Measurements from ENCODE around the gene KLF8. TPM values are rescaled to one million over a fixed set of nuclear protein-coding genes. Genes with fewer than 3 reads are reported as not detected.

Gene KLF8
- total RNA-seq, 1 experiment from 2014 or later = 1.2 TPM

DNA sequence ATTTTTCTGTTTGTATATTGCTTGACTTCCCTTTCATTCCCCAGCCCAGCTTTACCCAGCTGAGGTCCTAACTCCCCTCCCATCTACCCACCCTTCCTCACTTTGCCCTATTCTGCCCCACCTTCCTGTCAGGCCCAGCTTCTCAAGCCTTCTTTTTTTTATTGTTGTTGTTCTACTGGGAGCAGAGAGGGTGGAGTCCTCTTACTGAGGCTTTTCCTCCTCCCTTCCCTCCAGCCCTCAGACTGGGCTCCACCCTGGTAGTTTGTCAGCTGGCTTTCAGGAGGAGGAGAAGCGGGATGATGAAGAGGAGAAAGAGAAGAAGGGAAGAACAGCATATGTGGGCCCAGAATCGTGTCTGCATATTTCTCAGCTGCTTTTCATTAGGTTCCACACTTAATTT, 3.2 kb upstream of the KLF8 start:
- ChIA-PET POLR2A (no interaction called here), RAD21 (ENCODE audit: low non-redundant PET in 1 of 2, low total read pairs in 2 of 2, uncharacterized antibody in 2 of 2, unreplicated experiment in 2 of 2) (no interaction called here), CTCF (no interaction called here)
- H3K4me2 ChIP-seq (ENCODE audit: low read length) = no peak overlapping the region
- no peaks in the 10 kb centered on the region for H4K20me1 ChIP-seq (ENCODE audit: insufficient read depth)
- H3K9me3 ChIP-seq (ENCODE audit: control insufficient read depth in 1 of 2, insufficient read depth in 1 of 2, low read depth in 1 of 2, low read length in 2 of 2) = no peaks in the 10 kb centered on the region
- DNase-seq (ENCODE audit: low read depth, low spot score) = no peak
- no peak for ATAC-seq
- intact Hi-C loops (cut with micrococcal nuclease) = no loop called here
- H3K79me2 ChIP-seq (ENCODE audit: insufficient read depth, low read length) = no peaks in the 10 kb centered on the region
- H3K36me3 ChIP-seq (ENCODE audit: control insufficient read depth in 1 of 2, insufficient read depth in 2 of 2, low read length in 2 of 2) = no peaks in the 10 kb centered on the region
- TF ChIP-seq JUND (IDR thresholded peaks at IDR 0.05) (no peak), POLR2A (IDR thresholded peaks at IDR 0.05; ENCODE audit: borderline replicate concordance, extremely low read depth, insufficient read depth, insufficient read length) (no peak), RAD21 (IDR thresholded peaks at IDR 0.05; ENCODE audit: low read depth) (no peak), YY1 (IDR thresholded peaks at IDR 0.05; ENCODE audit: extremely low read depth, insufficient replicate concordance, low read depth, low read length) (no peak), ELF1 (IDR thresholded peaks at IDR 0.05; ENCODE audit: borderline replicate concordance, low read depth) (no peak), TCF7L2 (IDR thresholded peaks at IDR 0.05; ENCODE audit: borderline replicate concordance, extremely low read depth, insufficient read depth, insufficient read length) (no peak), SP1 (IDR thresholded peaks at IDR 0.05; ENCODE audit: low read depth) (no peak), POLR2AphosphoS5 (IDR thresholded peaks at IDR 0.05; ENCODE audit: low read depth, low read length) (no peak), SIN3A (IDR thresholded peaks at IDR 0.05; ENCODE audit: low read depth) (no peak)
- TF ChIP-seq, protein P1, sequence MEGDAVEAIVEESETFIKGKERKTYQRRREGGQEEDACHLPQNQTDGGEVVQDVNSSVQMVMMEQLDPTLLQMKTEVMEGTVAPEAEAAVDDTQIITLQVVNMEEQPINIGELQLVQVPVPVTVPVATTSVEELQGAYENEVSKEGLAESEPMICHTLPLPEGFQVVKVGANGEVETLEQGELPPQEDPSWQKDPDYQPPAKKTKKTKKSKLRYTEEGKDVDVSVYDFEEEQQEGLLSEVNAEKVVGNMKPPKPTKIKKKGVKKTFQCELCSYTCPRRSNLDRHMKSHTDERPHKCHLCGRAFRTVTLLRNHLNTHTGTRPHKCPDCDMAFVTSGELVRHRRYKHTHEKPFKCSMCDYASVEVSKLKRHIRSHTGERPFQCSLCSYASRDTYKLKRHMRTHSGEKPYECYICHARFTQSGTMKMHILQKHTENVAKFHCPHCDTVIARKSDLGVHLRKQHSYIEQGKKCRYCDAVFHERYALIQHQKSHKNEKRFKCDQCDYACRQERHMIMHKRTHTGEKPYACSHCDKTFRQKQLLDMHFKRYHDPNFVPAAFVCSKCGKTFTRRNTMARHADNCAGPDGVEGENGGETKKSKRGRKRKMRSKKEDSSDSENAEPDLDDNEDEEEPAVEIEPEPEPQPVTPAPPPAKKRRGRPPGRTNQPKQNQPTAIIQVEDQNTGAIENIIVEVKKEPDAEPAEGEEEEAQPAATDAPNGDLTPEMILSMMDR (IDR thresholded peaks at IDR 0.05 in 2 of 3, conservative IDR thresholded peaks at IDR 0.05 in 1 of 3; ENCODE audit: borderline replicate concordance in 1 of 3, insufficient read depth in 1 of 3, low read depth in 2 of 3, low read length in 2 of 3) = no peak
- TF ChIP-seq, protein P2, sequence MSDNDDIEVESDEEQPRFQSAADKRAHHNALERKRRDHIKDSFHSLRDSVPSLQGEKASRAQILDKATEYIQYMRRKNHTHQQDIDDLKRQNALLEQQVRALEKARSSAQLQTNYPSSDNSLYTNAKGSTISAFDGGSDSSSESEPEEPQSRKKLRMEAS (IDR thresholded peaks at IDR 0.05) = no peak
- no peak overlapping the region for H3K4me3 ChIP-seq (replicated peaks in 1 of 2; ENCODE audit: low read depth in 1 of 2, low read length in 2 of 2)
- no peak overlapping the region for H3K9ac ChIP-seq (ENCODE audit: low read length)
- H3K27me3 ChIP-seq (ENCODE audit: insufficient read depth, low read length) = no peaks in the 10 kb centered on the region
- no peak overlapping the region for H2AFZ ChIP-seq (ENCODE audit: low read depth, low read length, poor library complexity, severe bottlenecking)
- no peak overlapping the region for H3K27ac ChIP-seq (ENCODE audit: low read depth, low read length)
- BruUV-seq (replicated peaks) = no TSS peak
- peaks cover under 1 to 15% of the 10 kb centered on the region in 2 experiments; a peak in 3 of 4 replicates for H3K4me1 ChIP-seq (ENCODE audit: control insufficient read depth in 1 of 2, insufficient read depth in 2 of 2, low read length in 2 of 2)
- no peaks in the 10 kb centered on the region for H3K9me2 ChIP-seq (ENCODE audit: insufficient read depth)

Data from HCT116 (cell line).